HepG2 (cell line): ENCODE data around the gene PRADC1. TPM values are rescaled to one million over a fixed set of nuclear protein-coding genes. Genes with fewer than 3 reads are reported as not detected.

Experiments used
- AFF4 ChIP-seq: sonication (generic); formaldehyde crosslinking; IDR thresholded peaks from 2 replicates; pipeline ENCODE4 v1.4.0; 2020; ENCODE audit warnings: missing genetic modification reagents
- MAF1 ChIP-seq: sonication (generic); formaldehyde crosslinking; IDR thresholded peaks from 2 replicates; pipeline ENCODE4 v1.5.0; 2020; ENCODE audit warnings: missing genetic modification reagents, borderline replicate concordance
- MIXL1 ChIP-seq: IDR thresholded peaks from 2 replicates; pipeline ENCODE4 v1.6.1; 2016
- NFE2 ChIP-seq: sonication (generic); formaldehyde crosslinking; IDR thresholded peaks from 2 replicates; pipeline ENCODE4 v1.4.0; 2020; ENCODE audit warnings: missing genetic modification reagents
- SALL2 ChIP-seq: sonication (generic); formaldehyde crosslinking; IDR thresholded peaks from 2 replicates; pipeline ENCODE4 v1.8.1; 2023; ENCODE audit warnings: mild to moderate bottlenecking, missing genetic modification reagents, inconsistent platforms
- SNAPC4 ChIP-seq: sonication (generic); formaldehyde crosslinking; IDR thresholded peaks from 2 replicates; pipeline ENCODE4 v1.4.0; 2020; ENCODE audit warnings: mild to moderate bottlenecking, missing genetic modification reagents
- SP2 ChIP-seq: sonication (generic); formaldehyde crosslinking; IDR thresholded peaks from 2 replicates; pipeline ENCODE4 v1.5.1; 2020; ENCODE audit warnings: mild to moderate bottlenecking, missing genetic modification reagents
- TAF15 ChIP-seq: fragments of 200-400 bp; formaldehyde crosslinking; IDR thresholded peaks from one replicate; pipeline ENCODE4 v1.6.1; 2018; ENCODE audit warnings: mild to moderate bottlenecking, low read depth, low read length; ENCODE audit not compliant: poor library complexity, severe bottlenecking
- THAP11 ChIP-seq: IDR thresholded peaks from 2 replicates; pipeline ENCODE4 v1.6.1; 2016; ENCODE audit warnings: missing biosample characterization, missing genetic modification reagents
- TOPORS ChIP-seq: sonication (generic); formaldehyde crosslinking; IDR thresholded peaks from 2 replicates; pipeline ENCODE4 v1.8.0; 2023; ENCODE audit warnings: mild to moderate bottlenecking, missing genetic modification reagents
- ZBTB43 ChIP-seq: sonication (generic); formaldehyde crosslinking; conservative IDR thresholded peaks from 2 replicates; pipeline ENCODE4 v1.4.0; 2020; ENCODE audit warnings: missing genetic modification reagents
- ZFYVE20 ChIP-seq: sonication (generic); formaldehyde crosslinking; IDR thresholded peaks from 2 replicates; pipeline ENCODE4 v1.8.0; 2023; ENCODE audit warnings: low read depth, mild to moderate bottlenecking, moderate library complexity, missing genetic modification reagents, borderline replicate concordance
- ZNF333 ChIP-seq: sonication (generic); formaldehyde crosslinking; IDR thresholded peaks from 2 replicates; pipeline ENCODE4 v1.4.0; 2020; ENCODE audit warnings: mild to moderate bottlenecking, missing genetic modification reagents, borderline replicate concordance
- ZNF512B ChIP-seq: sonication (generic); formaldehyde crosslinking; IDR thresholded peaks from 2 replicates; pipeline ENCODE4 v1.5.1; 2020; ENCODE audit warnings: missing genetic modification reagents, mild to moderate bottlenecking, borderline replicate concordance
- ZSCAN21 ChIP-seq: sonication (generic); formaldehyde crosslinking; IDR thresholded peaks from 2 replicates; pipeline ENCODE4 v1.8.0; 2022; ENCODE audit warnings: mild to moderate bottlenecking, missing genetic modification reagents, moderate library complexity, borderline replicate concordance
- polyA plus RNA-seq, 8 experiments: library from polyadenylated mRNA; depleted of rRNA in 3 of 8; stranded (reverse) in 7 of 8; unstranded in 1 of 8; fragments of >200 nt; fragmentation: Illumina TruSeq in 4 of 8; extraction: Trizol in 4 of 8; gene quantifications; 2 replicates each; pipeline versions ENCODE4 v1.2.1 to v1.2.3, GENCODE V29; 2011 to 2016; ENCODE audit warnings: low read depth in 4 of 8, missing spikeins in 1 of 8, mixed read lengths in 1 of 8; ENCODE audit not compliant: insufficient read depth in 1 of 8
- total RNA-seq, 5 experiments: library from RNA; depleted of rRNA; stranded (reverse); fragments of >200 nt; fragmentation: Illumina TruSeq; extraction: Trizol; gene quantifications; 2 replicates each; pipeline ENCODE4 v1.2.3, GENCODE V29; 2016; ENCODE audit warnings: low read depth in 1 of 5

The PRADC1 gene
- total and polyA plus RNA-seq, 2 of the 13 experiments (the other 11 are each of a cell fraction or from before 2014, with no cell fraction given): 12.1 to 37.2 TPM

GRCh38 chr2:73233932-73234832, 1.1 kb upstream of the PRADC1 start, which contains the start of gene CCT7 (continued):
- TF ChIP-seq AFF4 (CRISPR knock-in tag) (no peak; the same call in 1 of the 2 replicates), THAP11 (CRISPR knock-in tag) (peak; percentile 96), MIXL1 (CRISPR knock-in tag) (peak; percentile 87), SNAPC4 (CRISPR knock-in tag) (no peak), MAF1 (no peak), ZNF333 (peak; percentile 92), ZNF512B (no peak), TOPORS (CRISPR knock-in tag) (0 out of 2 replicates have a peak, but pooled peaks have one; percentile 49), TAF15 (no peak), ZSCAN21 (CRISPR knock-in tag) (peak; percentile 62; the same call in 1 of the 2 replicates), ZFYVE20 (CRISPR knock-in tag) (no peak), NFE2 (no peak), SP2 (CRISPR knock-in tag) (no peak; the same call in 1 of the 2 replicates), ZBTB43 (peak; percentile 88), SALL2 (CRISPR knock-in tag) (peak; percentile 88; the same call in 1 of the 2 replicates)
